GM18873 (cell line): ENCODE measurements around the gene ESPL1.

Experiments used
- ATAC-seq: cut with Tn5 transposase; IDR thresholded peaks from one replicate; pipeline ENCODE4 v1.9.1; 2021; ENCODE audit warnings: mild to moderate bottlenecking, moderate library complexity, moderate number of reproducible peaks; ENCODE audit not compliant: unreplicated experiment, low FRiP score

Gene ESPL1

DNA sequence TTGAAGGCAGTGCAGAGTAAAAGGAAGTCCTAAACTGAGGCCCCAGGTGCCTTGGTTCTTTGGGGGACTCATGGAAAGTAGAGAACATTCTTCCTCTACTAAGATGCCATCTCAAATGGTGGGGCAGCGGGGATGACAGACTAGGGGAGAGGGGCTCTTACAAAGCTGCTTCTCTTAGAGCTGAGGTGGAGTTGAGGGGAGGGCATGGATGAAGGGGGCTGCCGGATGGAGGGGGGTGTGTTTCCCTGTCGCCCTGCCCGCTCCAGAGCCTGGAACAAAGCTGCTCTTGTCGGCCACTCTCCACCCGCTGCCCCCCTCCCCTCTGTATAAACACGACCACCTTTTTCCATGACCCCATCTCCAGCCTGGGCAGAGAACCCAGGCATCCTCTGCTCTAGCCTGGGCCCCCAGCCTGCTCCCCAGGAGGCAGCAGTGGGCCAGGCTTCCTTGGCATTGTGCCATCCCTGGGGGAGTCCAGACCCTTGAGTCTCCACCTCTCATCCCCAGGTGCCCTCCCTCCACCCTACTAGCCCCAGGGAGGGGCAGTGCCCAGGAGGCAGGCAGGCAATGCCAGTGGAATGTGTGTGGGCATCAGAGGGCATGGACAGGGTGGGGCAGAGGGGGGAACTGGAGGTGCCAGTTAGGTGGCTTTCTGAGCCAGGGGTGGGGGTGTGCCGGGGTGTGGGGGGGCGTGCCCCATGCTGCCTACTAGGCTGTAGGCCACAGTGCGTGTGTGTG, 37.8 kb upstream of the ESPL1 start:
- ATAC-seq, result no peak

DNA sequence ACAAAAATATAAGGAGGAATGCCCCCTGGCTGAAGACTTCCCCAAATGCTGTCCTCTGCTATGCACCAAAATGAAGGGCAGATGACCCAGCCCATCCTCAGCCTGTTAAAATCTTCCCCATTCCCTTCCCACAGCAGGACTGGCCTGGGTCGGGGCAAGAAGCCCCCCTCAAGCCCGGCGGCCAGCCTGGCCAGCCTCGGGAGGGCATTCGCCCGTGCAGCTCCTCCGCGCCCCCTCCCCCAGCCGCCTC, 36.5 kb upstream of the ESPL1 start:
- ATAC-seq, result no peak

DNA sequence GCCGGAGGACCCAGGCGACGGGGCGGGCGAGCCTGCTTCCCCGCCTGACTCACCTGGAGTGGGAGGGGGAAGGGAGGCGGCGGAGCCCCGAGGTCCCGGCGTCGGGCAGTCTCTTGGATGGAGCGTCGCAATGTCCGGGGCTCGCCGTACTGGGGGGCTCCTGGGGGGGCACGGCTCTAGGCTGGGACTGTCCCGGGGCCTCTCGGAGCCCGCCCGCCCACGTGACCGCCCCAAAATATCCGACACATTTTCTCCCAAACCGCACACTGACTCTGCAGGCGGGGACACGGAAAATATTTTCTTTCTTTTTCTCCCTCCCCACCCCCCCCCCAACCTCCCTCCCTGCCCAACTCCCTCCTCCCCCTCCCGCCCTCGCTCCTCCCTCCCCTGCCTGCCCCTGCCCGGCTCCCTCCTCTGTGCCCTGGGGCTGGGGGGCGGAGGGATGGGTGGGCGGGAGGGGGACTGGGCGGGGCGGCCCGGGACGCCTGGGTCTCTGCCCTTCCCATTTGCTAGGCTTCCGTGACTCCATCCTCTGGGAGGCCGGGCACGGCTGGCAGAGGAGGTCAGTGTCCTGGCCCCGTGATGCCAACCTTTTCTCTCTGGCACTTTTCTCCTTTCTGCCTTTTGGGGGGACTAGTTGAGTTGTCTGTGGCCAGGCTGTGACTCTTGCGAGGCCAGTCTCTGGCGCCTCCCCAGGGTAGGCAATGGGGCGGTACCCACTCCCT, 36.0 kb upstream of the ESPL1 start, which contains the start of gene RARG:
Gene RARG, minus strand, starts transcription at position 289 of the 725 bp plus-strand sequence. CDS start 4,664 bp downstream, outside the sequence.
- no peak for ATAC-seq

DNA sequence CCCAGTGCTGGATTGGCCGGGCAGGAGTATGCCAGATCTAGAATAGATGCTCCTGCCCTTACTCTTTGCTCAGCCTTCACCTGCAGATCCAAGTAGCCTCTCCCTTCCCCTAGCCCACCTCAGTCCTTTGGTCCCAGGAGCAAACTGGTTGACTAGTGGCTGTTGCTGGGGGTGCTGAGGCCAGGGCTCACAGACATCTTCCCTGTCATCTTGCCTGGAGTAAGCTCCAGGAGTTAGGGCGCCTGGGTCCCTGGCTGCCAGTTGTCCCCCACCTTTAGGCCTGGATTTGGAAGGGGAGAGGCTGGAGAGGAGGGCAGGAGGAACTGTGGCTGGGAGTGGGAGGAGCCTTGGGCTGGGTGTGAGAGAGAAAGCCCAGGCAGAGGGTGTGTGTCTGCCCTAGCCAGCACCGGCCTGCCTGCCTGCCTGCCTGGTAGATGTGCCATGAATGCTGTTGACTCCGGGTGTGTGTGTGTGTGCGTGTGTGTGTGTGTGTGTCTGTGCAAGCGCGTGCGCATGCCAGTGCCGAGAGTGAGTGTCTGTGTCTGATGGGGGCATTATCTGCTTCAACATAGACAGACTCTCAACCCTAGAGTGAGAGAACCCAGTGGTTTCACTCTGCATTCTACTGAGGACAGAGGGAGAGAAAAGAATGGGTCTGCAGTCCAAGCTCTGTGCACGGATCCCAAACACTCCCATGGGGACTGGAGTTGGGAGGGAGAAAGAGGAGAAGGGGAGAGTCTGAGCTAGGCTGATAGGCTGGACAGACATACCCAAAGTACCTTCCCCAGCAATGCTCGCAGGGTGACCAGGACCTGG, 35.2 kb upstream of the ESPL1 start:
- ATAC-seq, result no peak

DNA sequence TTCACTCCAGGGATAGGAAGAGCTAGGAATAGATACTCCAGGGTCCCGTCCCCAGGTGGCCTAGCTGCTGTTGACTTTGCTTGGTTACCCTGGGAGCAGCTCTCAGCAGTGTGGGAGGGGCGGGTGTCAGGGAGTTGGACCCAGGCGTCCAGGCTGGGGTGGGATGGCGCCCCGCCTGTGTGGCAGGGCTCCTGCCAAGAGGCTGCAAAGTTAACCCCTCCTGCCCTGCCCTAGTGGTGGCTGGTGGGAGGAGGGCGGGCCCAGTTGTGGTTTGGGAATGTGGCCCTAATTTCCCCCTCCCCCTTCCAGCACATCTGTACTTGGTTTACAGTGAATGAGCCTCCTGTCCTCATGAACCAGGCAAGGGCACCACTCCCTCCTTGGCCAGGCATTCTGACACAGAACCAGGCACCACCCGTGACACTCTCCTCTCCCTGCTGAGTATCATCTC, 34.4 kb upstream of the ESPL1 start:
- no peak for ATAC-seq

DNA sequence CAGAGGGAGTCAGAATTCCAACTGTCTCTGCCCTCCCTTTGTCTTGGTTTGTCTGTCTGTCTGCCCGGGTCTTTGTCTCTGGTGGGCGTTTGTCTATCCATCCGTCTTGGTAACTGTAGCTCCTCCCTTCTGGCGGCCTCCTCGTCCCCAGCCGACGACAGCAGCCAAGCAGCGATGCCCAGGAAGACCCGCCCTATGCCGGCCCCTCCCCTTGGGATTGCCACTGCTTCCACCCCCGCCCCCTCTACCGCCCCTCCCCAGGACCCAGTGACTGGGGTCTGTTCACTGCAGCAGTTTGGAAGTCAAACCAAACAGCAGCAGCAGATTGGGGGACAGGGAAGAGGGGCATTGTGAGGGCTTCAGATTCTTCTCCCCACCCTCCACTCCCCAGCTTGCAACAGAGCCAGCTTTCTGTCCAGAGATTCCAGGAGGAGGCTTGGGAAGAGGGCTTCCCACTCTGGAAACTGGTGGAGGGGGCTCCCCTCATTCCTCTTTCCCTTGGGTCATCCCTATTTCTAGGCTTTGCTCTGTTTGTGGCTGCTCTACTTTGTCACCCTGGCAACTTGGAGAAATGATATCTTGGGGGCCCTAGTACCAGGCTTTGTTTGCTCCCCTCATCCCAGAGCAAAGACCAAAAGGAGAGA, 33.7 kb upstream of the ESPL1 start:
- no peak for ATAC-seq

DNA sequence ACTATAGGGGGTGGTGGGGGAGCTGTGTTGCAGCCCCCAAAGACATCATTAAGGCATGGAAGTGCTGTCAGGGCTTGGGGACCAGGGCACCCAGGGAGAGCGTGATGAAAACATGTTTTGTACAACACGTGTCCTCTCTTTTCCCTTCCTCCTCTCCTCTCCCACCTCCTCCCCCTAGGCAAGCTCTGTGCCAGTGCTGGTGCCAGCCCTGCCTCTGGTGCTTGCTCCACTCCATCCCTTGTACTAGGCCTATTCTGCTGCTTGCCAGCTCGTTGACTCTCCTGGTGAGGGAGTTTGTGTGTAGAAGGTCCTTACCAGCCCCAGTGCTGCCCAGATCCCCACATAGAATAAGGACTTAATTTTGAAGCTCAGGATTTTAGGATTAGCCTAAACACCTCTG, 32.9 kb upstream of the ESPL1 start:
- no peak for ATAC-seq

DNA sequence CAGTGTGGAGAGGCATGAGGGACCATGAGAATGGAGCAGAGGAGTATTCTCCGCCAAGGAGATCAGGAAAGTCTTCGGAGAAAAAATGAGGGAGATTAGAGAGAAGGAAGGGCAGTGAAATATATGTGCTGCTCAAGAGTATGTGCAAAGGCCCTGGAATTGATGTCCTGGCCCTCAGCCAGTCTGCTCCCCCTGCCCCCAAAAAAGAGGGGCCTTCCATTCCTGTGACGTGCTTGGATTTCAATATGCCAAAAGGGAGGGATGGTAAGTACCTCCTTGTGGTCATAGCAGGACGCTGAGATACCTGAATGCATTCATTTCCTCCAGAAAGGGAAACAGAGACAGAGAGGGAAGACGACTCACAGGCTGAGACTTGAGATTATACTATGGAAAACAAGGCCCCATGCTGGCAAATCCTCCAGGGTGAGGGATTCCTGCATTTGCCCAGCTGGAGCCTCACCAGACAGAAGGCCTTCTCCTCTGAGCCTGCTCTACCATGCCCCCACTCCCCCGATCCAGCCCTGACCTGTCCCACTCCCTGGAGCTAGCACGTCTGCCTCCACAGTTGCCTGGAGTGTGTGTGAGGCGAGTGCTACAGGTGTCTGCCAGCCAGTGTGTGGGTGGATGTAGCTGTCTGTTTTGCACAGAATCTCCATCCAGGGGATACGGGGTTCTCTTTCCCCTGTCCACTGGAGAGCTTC, 32.2 kb upstream of the ESPL1 start:
- ATAC-seq, result no peak

DNA sequence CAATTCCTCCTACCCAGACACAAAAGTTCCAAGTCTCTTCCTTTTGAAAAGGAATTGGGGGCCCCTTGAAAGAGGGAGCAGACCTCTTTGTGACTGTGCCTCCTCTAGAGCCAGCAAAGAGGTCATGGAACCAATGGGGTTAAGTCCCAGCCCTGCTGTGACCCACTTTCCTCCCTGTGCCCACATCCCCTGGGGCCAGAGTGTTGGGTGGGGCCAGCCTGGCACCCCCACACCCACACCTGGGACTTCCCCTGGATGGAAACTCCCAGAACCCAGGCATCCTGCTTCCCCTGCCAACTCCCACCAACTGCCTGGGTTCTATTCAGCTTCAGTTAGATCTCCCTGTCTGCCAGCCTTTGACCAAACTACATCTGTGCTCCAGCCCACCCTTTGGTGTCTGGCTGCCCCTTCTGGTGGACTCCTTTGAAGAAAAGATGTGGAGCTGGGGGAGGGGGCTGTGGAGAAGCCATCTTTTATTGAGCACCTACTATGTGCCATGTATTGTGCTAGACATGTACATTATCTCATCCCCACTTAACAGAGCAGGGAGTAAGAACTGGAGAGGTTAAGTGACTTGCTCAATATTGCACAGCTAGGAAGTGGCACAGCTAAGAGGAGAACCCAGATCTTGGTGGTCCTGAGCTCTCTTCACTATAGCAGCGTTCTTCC, 31.5 kb upstream of the ESPL1 start:
- ATAC-seq, result no peak

DNA sequence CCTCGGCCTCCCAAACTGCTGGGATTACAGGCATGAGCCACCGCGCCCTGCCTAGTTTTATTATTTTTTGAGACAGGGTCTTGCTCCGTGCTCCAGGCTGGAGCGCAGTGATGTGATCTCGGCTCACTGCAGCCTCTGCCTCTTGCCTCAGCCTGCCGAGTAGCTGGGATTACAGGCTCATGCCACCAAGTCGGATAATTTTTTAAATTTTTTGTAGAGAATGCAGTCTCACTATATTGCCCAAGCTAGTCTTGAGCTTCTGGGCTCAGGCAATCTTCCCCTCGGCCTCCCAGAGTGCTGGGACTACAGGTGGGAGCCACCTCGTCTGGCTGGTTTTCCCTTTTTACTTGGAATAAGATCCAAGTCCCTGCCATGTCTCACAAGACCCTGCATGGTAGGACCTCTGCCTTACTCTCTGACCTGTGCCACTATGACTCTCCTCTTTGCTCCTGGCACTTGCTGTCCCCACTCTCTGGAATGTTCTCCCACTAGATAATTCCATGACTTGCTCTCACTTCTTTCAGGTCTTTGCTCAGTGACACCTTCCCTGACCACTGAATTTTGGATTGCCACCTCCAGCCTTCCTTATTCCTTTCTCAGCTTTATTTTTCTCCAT, 28.3 kb upstream of the ESPL1 start:
- ATAC-seq, result no peak

DNA sequence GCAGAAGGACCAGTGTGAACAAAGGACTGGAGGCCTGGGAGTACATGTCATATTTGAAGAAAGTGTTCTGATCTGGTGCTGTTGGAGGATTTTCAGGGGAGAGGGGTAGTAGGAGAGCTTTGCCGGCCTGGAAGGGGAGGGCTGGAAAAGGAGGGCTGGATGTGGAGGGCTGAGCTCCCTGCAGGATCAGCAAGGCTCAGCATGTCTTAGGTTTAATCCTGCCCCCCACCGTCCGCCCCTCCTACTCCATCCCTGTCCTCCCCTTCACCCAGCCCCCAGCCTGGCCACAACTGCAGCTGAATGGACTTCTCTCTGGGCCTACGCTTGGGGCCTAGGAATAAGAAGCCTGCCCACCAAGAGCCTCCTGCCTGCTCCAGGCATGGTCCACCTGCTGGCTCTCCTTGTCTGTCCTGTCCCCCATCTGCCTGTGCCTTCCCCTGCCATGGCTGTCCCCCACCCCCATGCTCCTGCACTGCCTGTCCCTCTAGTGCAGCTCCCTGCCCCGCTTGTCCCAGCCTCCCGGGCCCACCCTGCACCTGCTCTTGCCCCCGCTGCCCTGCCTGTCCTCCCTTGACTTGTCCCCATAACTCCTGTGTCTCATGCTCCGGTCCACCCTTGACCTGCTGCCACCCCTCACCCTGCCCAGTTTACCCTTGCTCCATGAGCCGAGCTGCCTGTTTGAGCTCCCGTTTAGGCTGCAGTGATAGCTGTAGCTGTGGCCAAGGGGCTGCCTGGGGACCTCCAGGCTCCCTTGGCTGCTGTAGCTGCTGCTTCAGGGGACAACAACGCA, 26.3 kb upstream of the ESPL1 start:
- no peak for ATAC-seq

DNA sequence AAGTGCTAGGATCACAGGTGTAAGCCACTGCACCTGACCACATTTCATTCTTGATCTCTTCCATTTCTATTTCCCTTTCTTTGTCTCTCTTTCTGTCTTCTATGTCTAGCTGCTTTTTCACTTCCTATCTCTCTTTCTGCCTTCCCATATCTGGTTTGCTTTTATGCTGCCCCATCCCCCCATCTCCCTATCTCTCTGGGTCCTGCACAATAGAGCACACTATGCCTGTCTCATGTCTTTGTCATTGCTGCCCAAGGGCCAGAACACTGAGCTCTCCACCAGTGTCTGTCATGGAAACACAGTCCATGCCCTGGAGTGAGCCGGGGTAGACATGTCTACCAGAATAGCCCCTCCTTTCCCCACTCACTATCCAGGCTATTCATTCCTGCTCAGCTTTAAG, 23.8 kb upstream of the ESPL1 start:
- ATAC-seq, result no peak

DNA sequence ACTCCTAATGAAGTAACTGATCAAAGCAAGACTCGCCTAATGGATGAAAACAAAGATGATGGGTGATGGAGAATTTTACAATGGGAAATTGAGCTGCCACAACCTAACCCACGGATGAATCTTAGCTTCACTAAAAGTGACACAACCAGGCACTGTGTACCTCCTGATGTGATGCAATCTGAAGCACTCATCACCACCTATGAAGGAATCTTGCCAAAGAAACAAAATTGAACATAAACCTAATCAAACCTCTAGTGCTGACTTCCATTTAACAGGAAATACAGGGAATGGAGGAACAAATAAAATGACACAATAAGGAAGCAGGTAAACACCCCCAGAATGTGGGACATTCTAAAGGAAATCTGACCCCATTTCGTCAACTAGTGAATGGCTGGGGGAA, 22.8 kb upstream of the ESPL1 start:
- no peak for ATAC-seq

DNA sequence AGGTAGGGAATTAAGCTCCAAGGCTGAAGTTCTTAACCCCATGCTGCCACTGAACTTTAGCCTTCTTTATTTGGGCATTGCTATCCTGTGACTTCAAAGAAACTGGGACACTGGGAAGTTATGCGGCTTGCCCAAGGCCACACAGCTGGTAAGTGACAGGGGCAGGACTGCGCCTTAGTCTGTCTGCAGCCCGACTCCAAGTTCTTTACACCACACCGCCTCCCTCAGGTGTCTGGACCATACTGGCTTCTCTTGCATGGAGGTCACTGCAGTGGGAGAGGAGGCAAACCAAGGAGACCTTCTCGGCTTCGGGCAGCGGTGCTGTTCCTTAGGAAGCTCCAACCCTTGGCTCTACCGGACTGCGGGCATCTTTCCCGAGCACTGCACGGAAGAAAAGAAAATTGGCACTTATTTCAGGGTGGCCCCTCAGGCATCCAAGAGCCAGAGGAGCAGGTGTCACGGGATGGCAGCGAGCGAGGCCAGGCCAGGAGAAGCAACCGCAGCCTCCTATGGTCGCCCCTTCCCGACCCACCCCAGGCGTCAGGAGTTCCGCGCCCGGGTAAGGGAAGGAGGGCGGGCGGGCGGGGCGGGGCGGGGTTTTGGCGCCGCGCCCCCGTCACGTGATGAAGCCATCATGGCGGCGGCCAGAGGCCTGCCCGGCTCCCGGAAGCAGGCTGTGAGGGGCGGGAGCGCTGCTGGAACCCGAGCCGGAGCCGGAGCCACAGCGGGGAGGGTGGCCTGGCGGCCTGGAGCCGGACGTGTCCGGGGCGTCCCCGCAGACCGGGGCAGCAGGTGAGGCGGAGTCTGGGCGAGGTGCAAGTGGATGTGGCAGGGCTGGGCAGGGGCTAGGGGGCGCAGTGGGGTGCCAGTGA, 16.4 kb upstream of the ESPL1 start:
- peak; percentile 42 for ATAC-seq

DNA sequence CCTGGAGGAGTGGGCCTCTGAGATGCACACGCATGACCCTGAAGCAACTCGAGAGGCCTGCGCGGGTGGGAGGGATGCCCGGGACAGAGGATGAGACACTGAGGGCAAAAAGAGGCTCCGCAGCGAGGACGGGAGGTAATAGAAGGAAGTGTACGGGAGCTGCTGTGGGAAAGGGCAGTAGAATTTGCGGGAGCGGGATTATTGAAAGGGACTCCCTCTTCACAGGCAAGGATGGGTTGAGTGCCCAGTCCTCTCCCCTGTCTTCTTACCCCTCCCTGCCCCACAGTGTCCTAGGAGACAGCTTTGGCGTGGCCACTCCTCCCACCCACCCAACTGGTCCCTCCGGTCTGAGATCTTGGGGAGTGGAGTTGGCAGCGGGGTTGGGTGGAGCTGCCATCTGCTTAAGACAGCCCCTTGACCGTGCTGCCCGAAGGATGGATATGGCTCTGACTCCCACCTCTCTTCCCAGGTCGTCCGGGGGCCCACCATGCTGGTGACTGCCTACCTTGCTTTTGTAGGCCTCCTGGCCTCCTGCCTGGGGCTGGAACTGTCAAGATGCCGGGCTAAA, 15.7 kb upstream of the ESPL1 start:
- ATAC-seq, result peak; percentile 16

DNA sequence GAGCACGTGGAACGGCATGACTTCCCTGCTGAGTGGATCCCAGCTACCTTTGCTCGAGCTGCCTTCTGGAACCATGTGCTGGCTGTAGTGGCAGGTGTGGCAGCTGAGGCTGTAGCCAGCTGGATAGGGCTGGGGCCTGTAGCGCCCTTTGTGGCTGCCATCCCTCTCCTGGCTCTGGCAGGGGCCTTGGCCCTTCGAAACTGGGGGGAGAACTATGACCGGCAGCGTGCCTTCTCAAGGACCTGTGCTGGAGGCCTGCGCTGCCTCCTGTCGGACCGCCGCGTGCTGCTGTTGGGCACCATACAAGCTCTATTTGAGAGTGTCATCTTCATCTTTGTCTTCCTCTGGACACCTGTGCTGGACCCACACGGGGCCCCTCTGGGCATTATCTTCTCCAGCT, 14.8 kb upstream of the ESPL1 start:
- ATAC-seq, result no peak

DNA sequence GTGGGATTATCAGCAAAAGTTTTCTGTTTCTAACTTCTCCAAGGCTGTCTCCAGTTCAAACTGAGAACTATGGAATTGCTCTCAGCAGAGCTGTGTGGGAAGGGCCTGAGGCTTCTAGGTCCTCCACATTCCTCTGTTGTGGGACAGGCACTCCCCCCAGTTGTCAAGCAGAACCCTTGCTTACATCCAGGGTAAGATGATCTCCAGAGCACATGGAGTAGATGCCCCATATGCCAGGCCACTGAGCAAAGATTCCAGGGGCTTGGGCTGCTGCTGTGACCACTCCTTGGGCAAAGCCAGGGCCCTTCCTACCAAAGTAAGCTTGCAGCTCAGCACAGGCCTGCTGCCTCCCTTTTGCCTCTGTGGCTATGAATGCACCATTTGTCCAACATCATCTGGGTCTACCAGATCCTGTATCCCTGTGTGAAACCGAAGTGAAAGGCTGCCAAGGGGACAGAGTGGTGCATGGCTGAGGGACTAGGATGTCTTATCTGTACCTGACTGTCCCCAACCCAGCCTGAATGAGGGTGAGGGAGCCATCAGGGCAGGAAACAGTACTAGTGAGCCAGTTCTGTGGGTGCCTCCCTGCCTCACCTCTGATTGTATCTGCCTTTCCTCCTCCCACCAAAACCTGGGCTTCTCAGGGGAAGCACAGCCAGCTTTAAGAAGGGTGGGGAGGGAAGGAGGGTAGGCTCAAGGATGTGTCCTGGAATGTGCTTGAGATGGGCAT, 13.1 kb upstream of the ESPL1 start:
- no peak for ATAC-seq
